B cell (primary cell): ENCODE data around the gene KRTAP10-8.

Source experiments
- EZH2 ChIP-seq: IDR thresholded peaks from 2 replicates; pipeline ENCODE4 v1.6.1; 2012; ENCODE audit warnings: borderline replicate concordance, low read depth, mild to moderate bottlenecking, moderate library complexity, low read length; ENCODE audit not compliant: insufficient read depth, poor library complexity, severe bottlenecking
- TF ChIP-seq, protein P1 (sequence below): fragments of 200-600 bp; IDR thresholded peaks from one replicate; pipeline ENCODE4 v1.8.0; 2022; ENCODE audit warnings: antibody characterized with exemption, mild to moderate bottlenecking

DNA sequence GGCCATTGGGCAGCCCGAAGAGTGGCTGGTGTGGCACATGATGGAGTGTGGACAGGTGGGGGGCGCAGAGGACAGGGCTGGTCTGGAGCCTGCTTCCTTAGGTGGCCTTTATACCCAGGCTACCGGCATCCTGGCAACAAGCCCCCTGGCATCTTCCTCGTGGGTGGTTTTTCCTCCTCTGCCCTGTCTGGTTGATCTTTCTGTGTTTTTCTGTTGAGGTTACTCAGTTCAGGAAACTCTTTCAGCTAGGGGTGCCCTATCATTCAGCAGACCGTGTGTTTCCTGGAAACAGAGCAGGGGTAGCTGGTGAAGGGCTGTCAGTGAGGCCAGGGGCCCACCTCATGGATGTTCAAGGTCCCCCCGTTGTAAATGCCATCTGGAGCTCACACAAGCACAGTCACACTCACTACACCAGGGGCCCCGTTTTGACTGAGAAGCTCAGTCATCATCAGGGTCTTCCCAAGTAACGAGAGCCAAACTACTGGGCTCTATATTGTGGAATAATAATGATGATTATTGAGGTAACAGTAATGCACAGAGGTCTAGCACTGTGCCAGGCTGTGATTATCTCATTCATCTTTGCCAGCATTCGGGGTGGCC lies 42.8 kb downstream of the KRTAP10-8 start, which contains the start of gene KRTAP12-4:
- TF ChIP-seq, protein P1, sequence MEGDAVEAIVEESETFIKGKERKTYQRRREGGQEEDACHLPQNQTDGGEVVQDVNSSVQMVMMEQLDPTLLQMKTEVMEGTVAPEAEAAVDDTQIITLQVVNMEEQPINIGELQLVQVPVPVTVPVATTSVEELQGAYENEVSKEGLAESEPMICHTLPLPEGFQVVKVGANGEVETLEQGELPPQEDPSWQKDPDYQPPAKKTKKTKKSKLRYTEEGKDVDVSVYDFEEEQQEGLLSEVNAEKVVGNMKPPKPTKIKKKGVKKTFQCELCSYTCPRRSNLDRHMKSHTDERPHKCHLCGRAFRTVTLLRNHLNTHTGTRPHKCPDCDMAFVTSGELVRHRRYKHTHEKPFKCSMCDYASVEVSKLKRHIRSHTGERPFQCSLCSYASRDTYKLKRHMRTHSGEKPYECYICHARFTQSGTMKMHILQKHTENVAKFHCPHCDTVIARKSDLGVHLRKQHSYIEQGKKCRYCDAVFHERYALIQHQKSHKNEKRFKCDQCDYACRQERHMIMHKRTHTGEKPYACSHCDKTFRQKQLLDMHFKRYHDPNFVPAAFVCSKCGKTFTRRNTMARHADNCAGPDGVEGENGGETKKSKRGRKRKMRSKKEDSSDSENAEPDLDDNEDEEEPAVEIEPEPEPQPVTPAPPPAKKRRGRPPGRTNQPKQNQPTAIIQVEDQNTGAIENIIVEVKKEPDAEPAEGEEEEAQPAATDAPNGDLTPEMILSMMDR, result no peak
- no peak for TF ChIP-seq EZH2
